Hypothalamus (tissue), 51 donors: Measurements from ENCODE around the gene NEK2.
"Not testable (repeated sequence)": the region's sequence is repeated elsewhere in the genome, so short reads cannot be mapped to it uniquely, and the experiment has no call there.

ENCODE experiments used
- DNase-seq, 51 donors: peaks; one replicate each; lab custom pipeline; 2025; lab: John Stamatoyannopoulos, UW

NEK2 gene

DNA sequence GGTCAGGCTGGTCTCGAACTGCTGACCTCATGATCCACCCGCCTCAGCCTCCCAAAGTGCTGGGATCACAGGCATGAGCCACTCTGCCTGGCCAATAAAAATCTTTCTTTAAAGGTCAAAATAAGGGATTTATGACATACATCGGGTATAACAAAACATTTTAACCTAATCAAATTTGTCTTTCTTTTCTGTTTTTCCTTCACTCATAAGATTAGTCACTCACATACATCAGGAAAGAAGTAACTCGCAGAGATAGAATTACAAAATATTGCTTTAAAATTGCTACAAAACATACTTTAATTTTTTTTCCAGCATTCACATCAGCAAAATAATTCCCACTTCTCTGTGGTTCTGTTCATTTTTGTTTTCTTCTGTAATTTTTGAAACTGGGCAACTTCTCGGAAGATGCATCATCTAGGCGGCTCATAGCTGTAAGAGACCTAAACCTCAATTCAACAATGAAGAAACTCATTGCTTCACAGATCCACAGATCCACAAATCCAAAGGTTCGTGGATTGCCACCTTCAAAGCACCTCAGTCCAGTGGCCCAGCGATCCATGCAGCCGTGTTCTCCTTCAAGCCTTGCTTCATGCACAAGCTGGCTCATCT lies 39.7 kb downstream of the NEK2 start:
- DNase-seq = no peak

DNA sequence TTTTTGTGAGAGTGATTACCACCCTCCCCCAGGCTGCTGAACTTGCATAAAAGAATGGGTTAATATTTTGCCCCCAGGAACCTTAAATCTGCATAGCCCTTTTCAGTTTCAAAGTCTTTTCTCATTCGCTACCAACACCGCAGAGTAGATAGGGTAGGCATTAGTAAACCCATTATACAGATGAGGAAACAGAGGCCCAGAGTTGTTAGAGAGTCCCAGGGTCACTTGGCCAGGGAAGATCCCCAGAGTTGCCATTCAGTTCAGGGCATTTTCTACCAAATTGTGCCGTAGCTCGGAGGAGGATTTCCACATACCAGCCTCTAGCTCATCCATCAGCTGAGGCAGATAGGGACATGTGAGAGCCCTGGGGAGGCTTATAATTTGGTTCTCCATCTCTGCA lies 40.5 kb downstream of the NEK2 start:
- no peak for DNase-seq

DNA sequence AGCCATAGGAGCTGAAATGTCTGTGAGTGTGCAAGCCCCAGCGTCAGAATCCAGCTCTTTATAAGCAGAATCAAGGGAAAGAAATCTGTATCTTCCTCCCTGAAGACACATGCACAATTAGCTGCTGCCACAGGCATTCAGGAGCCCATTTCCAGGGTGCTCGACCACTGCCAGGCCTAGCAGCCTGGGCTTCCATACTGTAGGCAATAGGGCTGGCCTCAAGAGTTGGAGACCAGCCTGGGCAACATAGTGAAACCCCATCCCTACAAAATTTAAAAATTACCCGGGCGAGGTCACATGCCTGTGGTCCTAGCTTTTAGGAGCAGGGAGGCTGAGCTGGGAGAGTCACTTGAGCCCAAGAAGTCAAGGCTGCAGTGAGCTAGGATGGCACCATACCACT lies 41.0 kb downstream of the NEK2 start:
- DNase-seq = no peak

DNA sequence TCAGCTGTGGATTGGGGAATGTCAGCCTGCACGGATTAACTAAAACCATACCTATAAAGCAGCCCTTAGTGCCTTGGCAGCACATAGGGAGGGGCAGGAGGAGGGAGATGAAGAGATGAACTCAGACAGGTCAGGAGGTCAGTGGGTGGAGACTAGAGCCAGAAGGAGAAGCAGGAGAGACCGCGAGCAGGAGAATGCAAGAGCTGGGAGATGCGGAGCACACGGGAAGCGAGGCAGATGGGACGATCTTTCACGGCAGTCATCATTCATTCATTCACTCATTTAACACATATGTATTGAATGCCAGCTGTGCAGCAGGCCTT lies 41.9 kb downstream of the NEK2 start:
- no peak for DNase-seq

DNA sequence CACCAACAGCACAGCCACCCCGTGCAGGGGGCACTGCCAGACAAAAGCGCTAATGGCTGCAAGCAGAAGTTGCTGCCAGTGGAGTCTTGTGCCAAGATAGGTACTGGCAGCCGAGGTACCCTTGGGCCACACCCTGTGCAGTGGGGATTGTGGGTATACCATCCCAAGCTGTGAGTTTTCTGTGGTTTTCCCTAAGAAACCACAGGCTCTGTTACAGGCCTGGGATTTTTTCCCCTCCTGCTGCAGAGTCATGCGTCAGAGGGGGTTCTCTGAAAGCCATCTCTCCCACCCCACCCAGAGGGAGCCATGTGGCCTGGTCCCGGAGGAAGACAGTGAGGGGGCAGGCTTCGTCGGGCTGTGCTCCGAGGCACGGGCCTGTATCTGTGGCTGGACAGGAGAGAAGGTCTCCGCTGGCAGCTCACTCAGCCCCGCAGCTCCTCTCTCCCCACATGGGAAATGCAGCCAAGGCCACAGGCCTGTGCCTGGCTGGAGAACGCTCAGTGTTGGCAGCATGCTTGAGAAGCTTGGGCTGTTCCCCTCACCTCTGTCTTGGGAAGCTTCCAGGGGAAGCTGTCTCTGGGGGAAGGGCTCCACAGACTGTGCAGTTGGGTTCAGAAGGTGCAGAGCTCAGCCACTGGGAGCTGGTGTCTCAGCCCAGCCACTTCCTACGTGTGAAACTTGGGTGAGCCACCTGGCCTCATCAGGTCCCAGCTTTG lies 42.5 kb downstream of the NEK2 start:
- DNase-seq = peak in 19 of 51 donors; percentile 3 to 50 (median 29)

DNA sequence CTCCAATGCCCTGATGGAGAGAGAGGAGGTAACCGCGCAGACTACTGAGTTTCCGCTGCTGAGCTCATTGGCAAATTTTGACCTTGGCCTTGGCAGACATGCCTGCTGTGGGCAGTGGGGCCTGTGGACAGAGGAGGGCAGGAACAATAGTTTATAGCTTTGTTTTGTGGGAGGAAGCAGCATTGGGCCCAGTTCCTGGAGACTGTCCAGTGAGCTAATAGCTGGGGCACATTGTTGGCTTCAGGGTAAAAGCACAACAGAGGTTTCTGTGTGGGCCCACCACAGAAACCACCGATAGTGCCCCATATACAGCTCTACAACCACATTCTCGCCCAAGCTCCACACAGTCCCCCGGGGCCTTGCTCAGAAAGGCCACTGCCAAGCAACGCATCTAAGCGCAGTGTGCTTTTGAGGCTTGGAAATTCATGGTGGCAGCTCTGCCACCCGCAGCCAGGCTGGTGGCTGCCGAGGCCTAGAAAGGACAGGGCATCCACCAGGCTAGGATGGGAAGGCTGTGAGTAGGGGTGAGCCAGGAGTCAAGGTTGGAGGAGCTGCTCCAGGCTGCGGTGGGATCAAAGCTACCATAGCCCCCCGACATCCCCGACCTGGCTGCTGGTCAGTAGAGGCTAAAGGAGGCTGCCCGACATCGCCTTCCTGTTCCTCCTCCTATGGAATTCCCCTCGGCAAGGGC lies 43.2 kb downstream of the NEK2 start:
- no peak for DNase-seq

DNA sequence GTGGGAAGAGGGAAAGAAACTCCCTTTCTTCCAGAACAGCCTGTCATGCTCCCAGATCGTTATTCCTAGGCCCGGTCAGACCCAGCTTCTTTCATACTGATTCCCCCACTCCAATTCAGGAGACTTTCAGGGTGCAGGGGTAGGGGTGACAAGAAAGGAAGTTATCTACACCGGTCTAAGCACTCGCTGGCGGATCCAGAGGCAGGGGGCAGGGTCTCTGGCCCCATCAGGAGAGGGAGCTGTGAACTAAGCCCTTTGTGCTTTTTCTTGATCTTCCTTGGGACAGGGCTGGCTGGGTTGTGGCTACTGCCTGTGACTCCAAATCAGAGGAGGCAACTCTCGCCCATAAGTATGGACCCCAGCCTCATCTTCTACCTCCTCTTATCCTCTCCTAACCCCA lies 44.3 kb downstream of the NEK2 start:
- no peak for DNase-seq

DNA sequence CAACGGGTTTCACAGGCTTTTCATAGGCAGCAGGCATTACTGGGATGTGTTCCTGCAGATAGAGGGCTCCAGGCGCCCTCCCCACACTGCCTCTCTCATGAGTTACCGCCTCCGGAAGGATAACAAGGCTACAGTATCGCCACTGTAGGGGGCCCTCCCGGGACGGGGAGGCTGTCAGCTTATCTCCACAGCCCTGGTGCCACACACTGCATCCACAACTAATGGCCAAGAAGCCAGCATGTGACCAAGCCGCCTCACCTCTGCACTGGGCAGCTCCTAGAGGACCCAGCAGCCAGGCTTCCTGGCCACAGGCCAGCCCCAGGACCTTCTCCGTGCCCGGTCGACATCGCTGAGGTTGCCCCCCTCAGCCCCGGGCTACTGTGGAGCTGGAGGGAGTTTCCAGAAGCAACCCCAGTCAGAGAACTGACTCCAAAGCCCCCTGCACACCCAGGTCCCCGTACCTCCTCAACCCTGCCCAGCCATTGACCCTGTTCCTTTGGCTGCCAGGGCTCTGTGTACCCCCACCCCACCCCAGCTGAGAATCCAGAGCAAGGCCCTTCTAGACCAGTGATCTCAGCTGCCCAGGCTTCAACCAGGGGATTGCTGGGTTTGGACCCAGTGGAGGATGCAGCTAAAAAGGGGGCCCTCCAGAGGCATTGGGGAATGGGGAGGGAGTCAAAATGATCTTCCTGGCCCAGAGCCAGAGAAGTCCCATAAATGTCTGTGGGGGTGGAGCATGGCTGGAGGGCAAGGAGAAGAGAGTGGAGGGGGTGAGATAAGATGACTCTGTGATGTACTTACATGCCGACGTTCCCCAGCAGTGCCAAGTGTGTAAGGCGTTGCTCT lies 45.0 kb downstream of the NEK2 start:
- DNase-seq = no peak

DNA sequence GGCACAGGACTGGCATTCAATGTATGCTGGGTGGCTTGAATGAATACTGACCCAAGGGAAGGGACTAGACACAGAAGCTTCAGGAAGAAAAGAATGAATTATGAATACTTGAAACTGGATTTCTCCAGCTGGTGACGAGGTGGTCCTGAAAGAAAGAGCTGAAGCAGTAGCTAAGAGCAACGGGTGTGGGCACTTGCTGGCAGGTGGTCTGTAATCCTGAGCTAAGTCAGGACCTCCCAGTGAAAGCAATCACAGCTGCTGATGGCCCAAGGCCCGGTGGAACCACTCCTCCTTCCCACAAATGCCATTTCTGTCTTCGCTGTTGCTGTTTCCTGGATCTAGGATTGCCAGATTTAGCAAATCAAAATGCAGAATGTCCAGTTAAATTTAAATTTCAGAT lies 47.0 kb downstream of the NEK2 start:
- no peak for DNase-seq

DNA sequence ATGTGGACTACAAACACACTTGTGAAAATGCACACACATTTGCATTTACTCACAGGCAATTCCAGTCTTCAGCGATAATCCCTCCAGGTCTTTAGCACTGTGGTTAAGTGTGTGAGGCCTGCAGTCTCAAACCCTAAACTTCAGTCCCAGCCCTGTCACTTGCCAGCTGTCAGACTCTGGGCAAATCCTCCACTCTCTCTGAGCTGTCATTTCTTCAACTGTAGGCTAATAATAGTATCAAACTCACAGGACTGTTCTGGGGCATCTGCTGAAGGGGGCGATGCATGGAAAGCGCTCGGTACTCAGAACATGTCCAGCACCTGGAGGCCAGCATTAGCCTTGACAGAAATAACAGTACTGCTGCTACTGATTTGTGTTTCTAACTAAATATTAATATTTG lies 48.2 kb downstream of the NEK2 start:
- DNase-seq = no peak

DNA sequence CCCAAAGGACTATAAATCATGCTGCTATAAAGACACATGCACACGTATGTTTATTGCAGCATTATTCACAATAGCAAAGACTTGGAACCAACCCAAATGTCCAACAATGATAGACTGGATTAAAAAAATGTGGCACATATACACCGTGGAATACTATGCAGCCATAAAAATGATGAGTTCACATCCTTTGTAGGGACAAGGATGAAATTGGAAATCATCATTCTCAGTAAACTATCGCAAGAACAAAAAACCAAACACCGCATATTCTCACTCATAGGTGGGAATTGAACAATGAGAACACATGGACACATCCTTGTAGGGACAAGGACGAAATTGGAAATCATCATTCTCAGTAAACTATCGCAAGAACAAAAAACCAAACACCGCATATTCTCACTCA lies 49.6 kb downstream of the NEK2 start:
- not testable (repeated sequence) for DNase-seq

DNA sequence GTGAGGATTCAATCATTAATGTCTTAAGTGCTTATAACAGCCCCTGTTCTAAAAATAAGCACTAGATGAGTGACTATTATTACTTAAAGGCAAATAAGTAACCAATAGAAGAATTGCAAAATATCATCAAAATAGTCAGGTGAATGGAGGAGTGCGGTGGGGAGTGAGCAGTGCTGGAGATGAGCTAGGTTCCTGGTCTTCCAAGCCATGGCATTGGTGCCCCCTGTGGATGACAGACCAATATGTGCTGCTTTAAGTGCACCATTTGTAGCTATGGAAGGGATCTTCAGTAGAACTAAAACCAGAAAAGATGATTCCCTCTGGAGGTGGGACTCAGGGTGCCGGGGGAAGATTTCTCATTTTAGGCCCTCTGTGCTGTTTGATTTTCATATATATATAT lies 50.4 kb downstream of the NEK2 start:
- peak in 1 of 51 donors; percentile 4 for DNase-seq

DNA sequence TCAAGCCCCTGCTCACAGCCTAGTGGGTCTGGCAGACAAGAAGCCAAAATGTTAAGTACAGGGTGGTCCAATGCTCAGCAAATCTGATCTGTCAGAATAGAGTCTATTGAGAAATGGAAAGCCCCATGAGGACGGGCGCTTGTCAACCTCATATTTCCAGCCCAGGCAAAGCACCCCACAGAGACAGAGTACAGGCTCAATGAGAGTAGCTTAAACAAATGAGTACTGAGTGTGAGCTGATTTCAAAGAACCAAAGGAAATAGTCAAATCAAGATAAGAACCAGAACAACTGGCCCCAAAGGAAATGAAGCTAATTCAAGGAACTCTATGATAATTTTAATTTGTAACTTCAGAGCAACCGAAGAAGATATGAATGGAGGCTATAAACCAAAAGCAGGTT lies 51.9 kb downstream of the NEK2 start:
- DNase-seq = no peak

DNA sequence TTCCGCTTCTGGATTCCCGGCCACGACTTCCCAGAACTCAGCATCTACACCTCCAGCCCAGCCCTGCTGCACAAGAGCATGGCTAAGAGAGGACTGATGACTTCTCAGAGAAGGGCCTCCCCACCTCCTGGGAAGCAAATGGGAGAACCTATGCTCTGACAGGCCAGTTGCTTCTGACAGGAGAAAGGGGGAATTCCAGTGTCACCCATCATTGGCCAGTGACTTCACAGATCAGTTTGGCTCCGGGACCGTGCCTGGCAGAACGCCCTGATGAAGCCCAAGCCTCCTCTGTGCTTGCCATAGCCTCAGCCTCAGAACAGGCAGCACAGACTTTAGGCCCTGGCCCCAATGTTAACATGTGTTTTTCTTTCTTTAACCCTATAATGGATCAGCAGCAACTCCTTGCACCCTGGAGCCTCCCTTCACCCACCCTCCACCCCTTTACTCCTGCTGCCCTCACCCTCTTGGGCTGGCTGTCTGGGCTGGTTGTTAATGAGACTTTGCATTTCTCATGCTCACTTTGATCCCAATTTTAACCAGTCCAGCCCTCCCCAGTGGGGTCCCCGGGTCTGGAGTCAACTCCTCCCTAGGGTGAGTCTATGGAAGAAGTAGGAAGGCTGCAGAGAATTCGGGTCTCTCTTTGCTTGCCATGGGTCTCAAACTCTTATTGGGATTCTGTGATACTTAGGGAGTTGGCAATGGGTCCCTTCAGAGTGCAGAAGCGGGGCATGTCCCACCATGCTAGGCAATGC lies 53.8 kb downstream of the NEK2 start:
- no peak for DNase-seq

DNA sequence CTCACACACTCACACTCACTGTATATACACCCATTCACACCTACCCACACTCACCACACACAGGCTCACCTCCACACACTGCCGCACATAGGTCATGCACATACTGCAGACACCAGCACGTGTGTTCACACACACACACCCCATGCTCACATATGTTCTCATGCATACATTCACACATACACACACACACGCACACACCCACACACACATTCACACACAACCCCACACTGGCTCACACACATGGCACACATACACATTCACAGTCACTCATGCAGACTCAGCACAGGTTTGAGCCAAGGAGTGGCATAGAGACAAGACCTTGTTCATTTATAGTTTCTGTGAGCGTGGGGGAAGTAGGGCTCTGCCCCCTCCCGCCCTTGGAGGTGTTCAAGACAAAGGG lies 55.3 kb downstream of the NEK2 start:
- no peak for DNase-seq

DNA sequence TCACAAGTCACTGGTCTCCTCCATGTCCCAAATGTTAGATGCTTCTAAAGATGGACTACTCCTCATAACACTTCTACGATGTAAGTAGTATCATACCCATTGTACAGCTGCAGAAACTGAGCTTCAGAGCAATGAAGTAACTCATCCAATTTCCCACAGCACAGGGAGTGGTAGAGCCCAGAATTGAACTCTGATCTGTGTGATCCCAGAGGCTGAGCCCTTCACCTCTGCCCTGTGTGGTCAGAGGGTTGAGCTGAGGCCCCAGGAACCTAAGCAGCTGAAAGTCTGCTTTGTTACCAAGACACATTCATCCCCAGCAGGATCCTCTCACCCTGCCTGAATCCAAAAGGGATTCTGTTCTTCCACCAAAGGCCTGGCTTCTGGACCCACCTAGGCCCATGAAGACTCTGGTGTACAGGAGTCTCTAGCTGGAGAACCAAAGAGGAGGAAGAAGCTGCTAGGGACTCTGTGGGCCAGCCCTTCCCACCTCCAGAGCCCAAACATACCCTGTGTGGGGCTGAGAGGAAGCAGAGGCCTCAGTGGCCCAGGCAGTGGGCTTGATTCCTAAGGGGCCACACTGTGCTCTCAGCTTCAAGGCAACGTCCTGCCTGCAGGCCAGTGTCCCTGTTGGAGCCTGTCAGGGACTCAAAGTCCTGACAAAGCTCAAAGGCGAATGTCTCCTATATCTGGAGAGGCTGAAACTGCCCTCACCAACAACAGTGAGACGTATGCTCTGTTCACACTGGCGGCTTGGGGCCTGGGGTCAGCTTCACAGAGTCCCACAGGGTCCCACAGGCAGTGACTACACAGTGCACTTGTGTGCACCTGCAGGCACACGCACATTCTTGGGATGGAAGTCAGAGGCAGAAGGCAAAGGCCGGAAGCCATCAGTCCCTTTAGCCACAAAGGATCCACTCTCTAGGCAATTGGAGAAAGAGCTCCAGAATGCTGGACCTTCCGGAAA lies 56.1 kb downstream of the NEK2 start:
- DNase-seq = no peak

DNA sequence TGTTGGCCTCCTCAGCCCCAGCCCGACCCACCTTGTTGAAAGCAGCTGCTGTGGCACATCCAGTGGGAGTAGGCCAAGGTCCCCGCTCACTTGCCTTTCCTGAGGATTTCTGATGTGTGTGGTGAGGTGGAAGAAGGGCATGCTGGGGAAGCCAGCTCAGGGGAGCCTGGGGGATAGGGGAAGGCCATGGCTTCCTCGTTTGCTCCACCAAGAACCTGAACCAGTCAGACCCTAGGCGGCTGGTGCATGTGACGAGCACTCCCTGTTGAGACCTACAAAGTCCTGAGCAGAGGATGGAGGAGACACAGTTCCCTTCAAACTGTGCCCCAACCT lies 58.5 kb downstream of the NEK2 start:
- no peak for DNase-seq

DNA sequence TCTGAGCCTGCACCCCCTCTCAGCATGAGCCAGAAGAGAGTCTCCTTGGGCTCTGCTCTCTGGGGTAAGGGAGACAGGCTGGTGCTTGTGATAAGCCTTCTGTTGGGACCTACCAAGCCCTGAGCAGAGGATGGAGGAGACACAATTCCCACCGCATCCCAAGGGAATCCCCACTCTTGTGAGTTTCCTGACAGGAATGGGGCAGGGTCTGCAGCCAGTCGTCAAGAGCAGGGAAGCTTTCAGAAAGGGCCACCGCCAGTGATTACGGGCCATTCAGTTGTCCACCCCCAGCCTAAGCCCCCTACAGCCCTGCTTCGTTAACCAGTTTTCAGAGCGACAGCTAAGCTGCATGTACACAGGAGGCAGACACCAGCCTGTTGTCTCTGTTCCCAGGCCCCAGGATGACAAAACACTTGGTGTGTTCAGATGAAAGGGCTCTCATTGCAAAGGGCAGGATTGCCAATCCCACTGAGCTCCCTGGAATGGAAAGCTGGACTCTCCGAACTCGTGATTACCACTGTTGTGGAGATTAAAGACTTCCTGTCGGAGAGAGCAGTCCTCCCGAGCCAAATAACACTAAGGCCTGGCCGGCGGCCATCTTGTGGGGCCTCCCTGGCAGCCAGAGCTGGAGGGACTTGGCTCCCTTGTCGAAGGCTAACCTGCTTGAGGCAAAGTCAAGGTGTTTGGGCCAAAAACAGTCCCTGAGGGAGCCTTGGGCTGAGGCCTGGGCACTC lies 59.0 kb downstream of the NEK2 start:
- peak in 12 of 51 donors; percentile 4 to 47 (median 12) for DNase-seq

DNA sequence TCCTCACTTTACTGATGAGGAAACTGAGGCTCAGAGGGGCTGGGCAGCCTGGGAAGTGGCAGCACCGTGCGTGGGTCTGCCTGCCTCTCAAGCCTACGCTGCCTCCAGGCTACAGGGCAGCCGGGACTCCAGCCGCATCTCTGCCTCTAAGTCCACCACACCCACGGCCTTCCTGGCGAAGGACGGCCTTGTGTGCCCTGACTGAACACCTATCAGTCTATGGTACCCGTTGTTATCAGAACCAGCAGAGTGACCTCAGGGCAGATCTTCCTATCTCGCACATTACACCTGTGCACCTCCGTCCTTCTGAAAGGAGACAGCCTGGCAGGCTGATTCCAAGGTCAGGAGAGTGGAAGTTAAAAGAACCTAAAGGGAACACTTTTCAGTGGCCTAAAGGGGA lies 60.8 kb downstream of the NEK2 start:
- DNase-seq = no peak
